Neural cell (in vitro differentiated cells): ENCODE data around the gene GSN. TPM values are rescaled to one million over a fixed set of nuclear protein-coding genes. Genes with fewer than 3 reads are reported as not detected.

Experiments
- H2AFZ ChIP-seq: fragments of 200-600, 300-800 bp; sonication (generic), shearing (Covaris generic); 2 replicates; pipeline ENCODE4 v1.6.0; 2014; ENCODE audit warnings: low read depth, mild to moderate bottlenecking, antibody characterized with exemption, low read length, moderate library complexity
- H3F3A ChIP-seq: fragments of 200-600 bp; shearing (Covaris generic); 2 replicates; pipeline ENCODE4 v1.6.1; 2016; ENCODE audit warnings: mild to moderate bottlenecking, moderate library complexity, mixed read lengths, antibody characterized with exemption, low read length; ENCODE audit not compliant: insufficient read depth, poor library complexity, severe bottlenecking
- H3K27ac ChIP-seq: fragments of 200-600, 300-800 bp; sonication (generic), shearing (Covaris generic); 2 replicates; pipeline ENCODE4 v1.5.1; 2014; ENCODE audit warnings: mild to moderate bottlenecking, low read length, moderate library complexity
- H3K27me3 ChIP-seq: fragments of 300-800, 200-600 bp; sonication (generic), shearing (Covaris generic); 2 replicates; pipeline ENCODE4 v1.6.0; 2014; ENCODE audit warnings: mild to moderate bottlenecking, low read depth, low read length, moderate library complexity; ENCODE audit not compliant: insufficient read depth
- H3K36me3 ChIP-seq: fragments of 300-800, 200-600 bp; sonication (generic), shearing (Covaris generic); 2 replicates; pipeline ENCODE4 v1.5.1; 2014; ENCODE audit warnings: mild to moderate bottlenecking, antibody characterized with exemption, low read length, moderate library complexity; ENCODE audit not compliant: insufficient read depth
- H3K4me2 ChIP-seq: fragments of 300-800, 200-600 bp; sonication (generic), shearing (Covaris generic); 2 replicates; pipeline ENCODE4 v1.6.0; 2014; ENCODE audit warnings: mild to moderate bottlenecking, low read length
- H3K4me3 ChIP-seq: fragments of 300-800, 200-600 bp; sonication (generic), shearing (Covaris generic); 2 replicates; pipeline ENCODE4 v1.5.1; 2014; ENCODE audit warnings: mild to moderate bottlenecking, low read length, moderate library complexity
- H3K79me2 ChIP-seq: fragments of 200-600 bp; shearing (Covaris generic); replicated peaks from 2 replicates; pipeline ENCODE4 v1.6.0; 2014; ENCODE audit warnings: mild to moderate bottlenecking, low read length, moderate library complexity; ENCODE audit not compliant: insufficient read depth
- H3K9ac ChIP-seq: fragments of 300-800, 200-600 bp; sonication (generic), shearing (Covaris generic); 2 replicates; pipeline ENCODE4 v1.6.1; 2016; ENCODE audit warnings: mild to moderate bottlenecking, low read length, mixed read lengths
- H3K9me2 ChIP-seq: fragments of 200-600 bp; shearing (Covaris generic); 2 replicates; pipeline ENCODE4 v1.6.1; 2016; ENCODE audit warnings: mild to moderate bottlenecking, low read length, mixed read lengths; ENCODE audit not compliant: insufficient read depth
- H3K9me3 ChIP-seq: fragments of 200-600, 300-800 bp; sonication (generic), shearing (Covaris generic); 2 replicates; pipeline ENCODE4 v1.6.1; 2016; ENCODE audit warnings: mild to moderate bottlenecking, mixed run types, low read length, moderate library complexity, mixed read lengths
- H4K20me1 ChIP-seq: fragments of 200-600 bp; shearing (Covaris generic); 2 replicates; pipeline ENCODE4 v1.6.1; 2016; ENCODE audit warnings: mild to moderate bottlenecking, mixed run types; ENCODE audit not compliant: insufficient read depth
- CTCF ChIP-seq: fragments of 450-650 bp; IDR thresholded peaks from 2 replicates; pipeline ENCODE4 v1.5.1; 2014; ENCODE audit warnings: antibody characterized with exemption, mild to moderate bottlenecking, moderate library complexity; ENCODE audit not compliant: poor library complexity, severe bottlenecking
- EP300 ChIP-seq: fragments of 450-650 bp; conservative IDR thresholded peaks from 2 replicates; pipeline ENCODE4 v1.6.1; 2014; ENCODE audit warnings: antibody characterized with exemption, mild to moderate bottlenecking, moderate library complexity; ENCODE audit not compliant: poor library complexity, severe bottlenecking
- EZH2 ChIP-seq: fragments of 200-600, 300-800 bp; shearing (Covaris generic), sonication (generic); IDR thresholded peaks from 2 replicates; pipeline ENCODE4 v1.6.1; 2014; ENCODE audit warnings: antibody characterized with exemption, low read length, borderline replicate concordance, mild to moderate bottlenecking; ENCODE audit not compliant: insufficient read depth, poor library complexity, severe bottlenecking
- MXI1 ChIP-seq: fragments of 450-650 bp; conservative IDR thresholded peaks from 2 replicates; pipeline ENCODE4 v1.6.1; 2014; ENCODE audit warnings: antibody characterized with exemption, mild to moderate bottlenecking; ENCODE audit not compliant: poor library complexity, severe bottlenecking
- POLR2AphosphoS5 ChIP-seq: IDR thresholded peaks from 2 replicates; pipeline ENCODE4 v1.6.1; 2012
- RAD21 ChIP-seq: fragments of 450-650 bp; conservative IDR thresholded peaks from 2 replicates; pipeline ENCODE4 v1.6.1; 2014; ENCODE audit warnings: antibody characterized with exemption, mild to moderate bottlenecking, moderate library complexity
- REST ChIP-seq: IDR thresholded peaks from 2 replicates; pipeline ENCODE4 v1.6.1; 2012; ENCODE audit warnings: borderline replicate concordance
- SMC3 ChIP-seq: fragments of 450-650 bp; conservative IDR thresholded peaks from 2 replicates; pipeline ENCODE4 v1.6.1; 2014; ENCODE audit warnings: antibody characterized with exemption, mild to moderate bottlenecking, moderate library complexity; ENCODE audit not compliant: poor library complexity
- TAF1 ChIP-seq: IDR thresholded peaks from 2 replicates; pipeline ENCODE4 v1.6.1; 2012; ENCODE audit warnings: low read depth
- polyA plus RNA-seq: library from polyadenylated mRNA; depleted of rRNA; stranded (reverse); fragments of >200 nt; gene quantifications from 2 replicates; pipeline ENCODE4 v1.2.3, GENCODE V29; 2014

Gene GSN
- polyA plus RNA-seq, 1 donor from 2014 or later: 2.4 TPM

- Histone ChIP-seq H2AFZ (no peak overlapping the region), H3K4me3 (no peak overlapping the region), H3K9me3 (no peaks in the 10 kb centered on the region), H3K27me3 (no peaks in the 10 kb centered on the region), H3F3A (no peaks in the 10 kb centered on the region), H3K4me2 (no peak overlapping the region), H4K20me1 (no peaks in the 10 kb centered on the region), H3K9me2 (no peaks in the 10 kb centered on the region), H3K9ac (no peak overlapping the region), H3K36me3 (no peaks in the 10 kb centered on the region), H3K27ac (no peak overlapping the region), H3K79me2 (no peaks in the 10 kb centered on the region)
- no peak for TF ChIP-seq RAD21
These were observed 51.4 kb downstream of the GSN start for GRCh38 chr9:121319383-121319780.

DNA sequence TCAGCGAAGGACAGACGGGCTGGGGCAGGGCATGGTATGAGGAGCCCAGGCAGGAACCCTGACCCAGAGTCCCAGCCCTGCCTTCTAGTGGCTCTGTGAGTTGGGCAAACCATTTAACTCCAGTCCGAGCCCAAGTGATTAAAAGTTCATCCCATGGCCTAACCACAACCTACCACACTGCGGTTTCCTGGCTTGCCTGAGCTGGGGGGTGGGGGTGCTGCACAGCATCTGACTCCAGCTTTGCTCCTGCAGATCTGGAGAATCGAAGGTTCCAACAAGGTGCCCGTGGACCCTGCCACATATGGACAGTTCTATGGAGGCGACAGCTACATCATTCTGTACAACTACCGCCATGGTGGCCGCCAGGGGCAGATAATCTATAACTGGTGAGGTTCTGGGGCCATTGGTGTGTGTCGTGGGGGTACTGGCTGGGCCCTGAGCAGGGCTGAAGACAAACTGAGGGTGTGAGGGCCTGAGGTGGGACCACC lies 53.1 kb downstream of the GSN start:
- H3F3A ChIP-seq: no peaks in the 10 kb centered on the region
- H3K4me3 ChIP-seq: no peak overlapping the region

More for the DNA sequence above, 53.1 kb downstream of the GSN start:
- Histone ChIP-seq H3K27me3 (no peaks in the 10 kb centered on the region), H3K4me2 (no peak overlapping the region), H3K9me3 (no peaks in the 10 kb centered on the region), H3K79me2 (no peaks in the 10 kb centered on the region), H3K36me3 (no peaks in the 10 kb centered on the region), H3K27ac (no peak overlapping the region), H3K9me2 (no peaks in the 10 kb centered on the region), H3K9ac (no peak overlapping the region), H2AFZ (no peak overlapping the region), H4K20me1 (no peaks in the 10 kb centered on the region)
- no peak for TF ChIP-seq EP300
- no peak for TF ChIP-seq CTCF
- no peak for TF ChIP-seq SMC3
- TF ChIP-seq EZH2: no peak
- no peak for TF ChIP-seq RAD21
- no peak for TF ChIP-seq POLR2AphosphoS5
- no peak for TF ChIP-seq REST
- TF ChIP-seq TAF1: no peak
- TF ChIP-seq MXI1: no peak
